GM15510 (cell line): ENCODE data around the gene POLA1.

Experiments
- POLR2A ChIP-seq: IDR thresholded peaks from 3 replicates; pipeline ENCODE4 v1.6.1; 2011; ENCODE audit warnings: borderline replicate concordance; ENCODE audit not compliant: insufficient read length; ENCODE audit errors: extremely low read depth

Gene POLA1

GRCh38 chrX:24693453-24694202 lies at the start of gene POLA1:
Gene POLA1, plus strand, starts transcription at chrX:24693918. Its CDS starts 44 bp downstream, at chrX:24693962.
- TF ChIP-seq POLR2A, result peak; percentile 47

GRCh38 chrX:24646006-24646405 lies 47.7 kb upstream of the POLA1 start:
- no peak for TF ChIP-seq POLR2A

- no peak for TF ChIP-seq POLR2A
These were observed 47.0 kb upstream of the POLA1 start for GRCh38 chrX:24646745-24647182.

GRCh38 chrX:24647257-24648058 lies 46.3 kb upstream of the POLA1 start, which contains the start of gene PCYT1B:
Gene PCYT1B, minus strand, starts transcription at chrX:24647347. Its CDS starts 242 bp downstream, at chrX:24647105.
- TF ChIP-seq POLR2A, result no peak

GRCh38 chrX:24648495-24648894 lies 45.2 kb upstream of the POLA1 start:
- no peak for TF ChIP-seq POLR2A

- TF ChIP-seq POLR2A, result no peak
These were observed 41.9 kb upstream of the POLA1 start for GRCh38 chrX:24651783-24652182.

GRCh38 chrX:24657671-24658386 lies 35.9 kb upstream of the POLA1 start:
- no peak for TF ChIP-seq POLR2A

GRCh38 chrX:24658421-24658820 lies 35.3 kb upstream of the POLA1 start:
- TF ChIP-seq POLR2A, result no peak

- TF ChIP-seq POLR2A, result no peak
These were observed 34.6 kb upstream of the POLA1 start for GRCh38 chrX:24659106-24659505.

GRCh38 chrX:24659646-24660045 lies 34.1 kb upstream of the POLA1 start:
- no peak for TF ChIP-seq POLR2A

GRCh38 chrX:24661292-24661691 lies 32.4 kb upstream of the POLA1 start:
- no peak for TF ChIP-seq POLR2A

GRCh38 chrX:24662352-24662751 lies 31.4 kb upstream of the POLA1 start:
- no peak for TF ChIP-seq POLR2A

GRCh38 chrX:24668111-24668510 lies 25.6 kb upstream of the POLA1 start:
- TF ChIP-seq POLR2A, result no peak

- TF ChIP-seq POLR2A, result no peak
These were observed 21.0 kb upstream of the POLA1 start for GRCh38 chrX:24672701-24673190.

- no peak for TF ChIP-seq POLR2A
These were observed 20.3 kb upstream of the POLA1 start for GRCh38 chrX:24673424-24673823.
